Choroid plexus epithelial cell (primary cell): ENCODE measurements around the gene NNAT.

ENCODE experiments used
- DNase-seq: peaks from one replicate; pipeline ENCODE4 v3.0.0-alpha.2; 2010; ENCODE audit warnings: low read depth
- H3K4me3 ChIP-seq: 2 replicates; pipeline ENCODE4 v1.5.1; 2011; ENCODE audit warnings: low read depth, mild to moderate bottlenecking, control low read depth, low read length, moderate library complexity
- TF ChIP-seq, protein P1 (sequence below): conservative IDR thresholded peaks from 2 replicates; pipeline ENCODE4 v1.5.1; 2011; ENCODE audit warnings: low read depth, mild to moderate bottlenecking, control low read depth, inconsistent platforms, low read length, moderate library complexity

Gene NNAT

DNA sequence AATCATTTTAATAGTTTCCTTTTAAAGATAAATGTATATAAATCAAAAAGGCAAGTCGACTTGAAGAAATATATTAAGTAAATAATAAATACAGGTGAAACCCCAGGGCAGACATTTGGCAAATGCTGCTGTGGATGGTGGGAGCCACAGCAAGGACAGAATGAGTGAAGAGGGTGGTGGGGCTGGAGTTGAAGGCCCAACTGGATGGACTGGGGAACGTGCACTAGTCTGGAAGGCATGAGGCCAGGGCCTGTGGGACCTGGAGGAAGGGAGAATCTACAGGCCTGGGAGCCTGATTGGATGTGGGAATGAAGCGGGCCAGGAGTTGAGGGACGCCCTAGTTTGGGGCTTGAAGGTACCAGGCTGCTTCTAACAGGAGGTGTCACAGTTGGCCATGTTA is 37.3 kb downstream of the NNAT start:
- TF ChIP-seq, protein P1, sequence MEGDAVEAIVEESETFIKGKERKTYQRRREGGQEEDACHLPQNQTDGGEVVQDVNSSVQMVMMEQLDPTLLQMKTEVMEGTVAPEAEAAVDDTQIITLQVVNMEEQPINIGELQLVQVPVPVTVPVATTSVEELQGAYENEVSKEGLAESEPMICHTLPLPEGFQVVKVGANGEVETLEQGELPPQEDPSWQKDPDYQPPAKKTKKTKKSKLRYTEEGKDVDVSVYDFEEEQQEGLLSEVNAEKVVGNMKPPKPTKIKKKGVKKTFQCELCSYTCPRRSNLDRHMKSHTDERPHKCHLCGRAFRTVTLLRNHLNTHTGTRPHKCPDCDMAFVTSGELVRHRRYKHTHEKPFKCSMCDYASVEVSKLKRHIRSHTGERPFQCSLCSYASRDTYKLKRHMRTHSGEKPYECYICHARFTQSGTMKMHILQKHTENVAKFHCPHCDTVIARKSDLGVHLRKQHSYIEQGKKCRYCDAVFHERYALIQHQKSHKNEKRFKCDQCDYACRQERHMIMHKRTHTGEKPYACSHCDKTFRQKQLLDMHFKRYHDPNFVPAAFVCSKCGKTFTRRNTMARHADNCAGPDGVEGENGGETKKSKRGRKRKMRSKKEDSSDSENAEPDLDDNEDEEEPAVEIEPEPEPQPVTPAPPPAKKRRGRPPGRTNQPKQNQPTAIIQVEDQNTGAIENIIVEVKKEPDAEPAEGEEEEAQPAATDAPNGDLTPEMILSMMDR = no peak
- H3K4me3 ChIP-seq = no peak overlapping the region
- no peak for DNase-seq

DNA sequence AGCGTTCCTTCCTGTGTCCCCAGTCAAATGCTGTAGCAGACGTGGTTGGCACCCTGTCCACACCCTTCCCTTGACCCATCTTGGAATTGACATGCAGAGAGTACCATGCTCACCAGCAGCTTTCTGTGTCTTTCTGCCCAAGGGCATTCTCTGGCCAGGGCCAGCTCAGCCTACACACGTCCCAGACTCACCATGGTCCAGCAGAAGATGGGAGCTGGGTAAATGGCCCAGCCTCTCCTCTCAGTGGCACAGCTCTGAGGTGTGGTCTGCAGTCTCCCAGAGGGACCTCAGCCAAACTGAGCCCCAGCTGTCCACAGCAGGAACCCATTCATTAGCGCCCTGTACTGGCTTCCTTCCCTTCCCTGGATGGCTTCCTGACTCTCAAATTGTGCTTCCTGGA is 37.7 kb downstream of the NNAT start:
- no peak for DNase-seq
- TF ChIP-seq, protein P1 = no peak
- no peak overlapping the region for H3K4me3 ChIP-seq

DNA sequence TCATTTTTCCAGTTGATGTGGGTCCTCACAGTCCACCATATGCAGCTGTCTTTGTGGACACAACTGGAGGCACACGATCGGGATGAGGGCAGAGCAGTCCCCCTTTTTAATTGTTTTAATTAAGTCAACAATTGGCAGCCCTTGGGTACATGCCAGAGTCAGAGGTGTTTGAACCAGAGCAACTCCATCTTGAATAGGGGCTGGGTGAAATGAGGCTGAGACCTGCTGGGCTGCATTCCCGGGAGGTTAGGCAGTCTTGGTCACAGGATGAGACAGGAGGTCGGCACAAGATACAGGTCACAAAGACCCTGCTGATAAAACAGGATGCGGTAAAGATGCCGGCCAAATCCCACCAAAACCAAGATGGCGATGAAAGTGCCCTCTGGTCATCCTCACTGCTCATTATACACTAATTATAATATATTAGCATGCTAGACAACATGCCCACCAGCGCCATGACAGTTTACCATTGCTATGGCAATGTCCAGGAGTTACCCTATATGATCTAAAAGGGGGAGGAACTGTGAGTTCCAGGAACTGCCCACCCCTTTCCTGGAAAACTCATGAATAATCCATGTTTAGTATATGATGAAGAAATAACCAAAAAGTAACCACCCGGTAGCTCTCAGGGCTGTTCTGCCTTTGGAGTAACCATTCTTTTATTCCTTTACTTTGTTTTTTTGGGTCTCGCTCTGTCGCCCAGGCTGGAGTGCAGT is 38.4 kb downstream of the NNAT start:
- H3K4me3 ChIP-seq = no peak overlapping the region
- TF ChIP-seq, protein P1 = no peak
- DNase-seq = no peak

DNA sequence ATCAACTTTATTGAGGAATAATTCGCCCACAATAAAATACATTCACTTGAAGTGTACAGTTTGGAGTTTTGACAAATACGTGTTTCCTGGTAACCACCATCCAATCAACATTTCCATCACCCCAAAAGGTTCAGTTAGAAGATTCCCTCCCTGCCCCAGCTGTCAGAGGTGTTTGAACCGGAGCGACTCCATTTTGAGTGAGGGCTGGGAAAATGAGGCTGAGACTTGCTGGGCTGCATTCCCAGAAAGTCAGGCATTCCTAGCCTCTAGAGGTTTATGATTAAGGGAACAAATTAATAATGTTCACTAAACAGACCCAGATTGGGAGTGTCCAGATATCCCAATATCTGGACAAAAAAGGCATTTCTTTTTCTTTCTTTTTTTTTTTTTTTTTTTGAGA is 39.6 kb downstream of the NNAT start:
- TF ChIP-seq, protein P1 = no peak
- no peak overlapping the region for H3K4me3 ChIP-seq
- DNase-seq = no peak

DNA sequence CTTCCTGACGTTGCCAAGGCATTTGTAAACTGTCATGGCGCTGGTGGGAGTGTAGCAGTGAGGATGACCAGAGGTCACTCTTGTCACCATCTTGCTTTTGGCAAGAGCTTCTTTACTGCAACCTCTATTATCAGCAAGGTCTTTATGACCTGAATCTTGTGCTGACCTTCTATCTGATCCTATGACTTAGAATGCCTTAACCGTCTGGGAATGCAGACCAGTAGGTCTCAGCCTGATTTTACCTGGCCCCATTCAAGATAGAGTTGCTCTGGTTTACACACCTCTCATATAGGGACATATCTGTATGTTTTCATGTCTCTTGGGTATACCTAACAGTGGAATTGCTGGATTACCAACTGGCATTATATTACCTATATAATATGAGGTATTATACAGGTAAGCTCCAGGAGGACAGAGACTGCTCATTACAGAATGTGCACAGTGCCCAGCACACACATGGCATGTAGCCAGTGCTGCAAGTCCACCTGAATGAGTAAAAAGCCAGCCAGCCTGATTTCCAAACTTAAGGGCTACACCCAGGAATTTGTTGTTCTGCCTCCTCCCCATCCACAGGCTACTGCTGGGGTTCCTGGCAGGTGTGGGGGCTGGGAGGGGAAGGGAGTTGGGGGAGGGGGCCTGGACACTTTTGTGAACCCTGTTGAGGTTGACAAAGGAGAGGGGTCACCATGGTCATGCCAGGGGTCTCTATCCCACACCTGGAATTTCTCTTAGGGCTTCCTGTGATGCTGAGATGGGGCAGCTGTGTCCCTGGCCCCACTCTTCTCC is 41.8 kb downstream of the NNAT start:
- H3K4me3 ChIP-seq = no peak overlapping the region
- TF ChIP-seq, protein P1 = no peak
- no peak for DNase-seq

DNA sequence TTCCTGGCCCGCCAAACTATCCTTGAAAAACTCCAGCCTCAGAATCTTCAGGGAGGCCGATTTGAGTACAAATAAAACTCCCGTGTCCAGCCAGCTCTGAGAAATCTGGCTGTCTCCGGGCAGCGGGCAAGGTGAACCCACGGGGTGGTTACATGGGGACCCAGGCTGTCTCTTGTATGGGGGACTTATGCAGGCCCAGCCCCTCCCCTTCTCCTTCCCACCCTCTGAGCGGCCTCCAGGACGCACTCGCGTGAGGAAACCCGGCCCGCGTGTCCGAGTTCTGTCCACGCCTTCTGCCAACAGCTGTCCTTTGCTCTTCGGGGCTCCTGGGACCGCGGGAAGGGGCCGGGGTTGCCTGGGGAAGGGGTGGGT is 43.0 kb downstream of the NNAT start:
- TF ChIP-seq, protein P1 = no peak
- no peak for DNase-seq
- H3K4me3 ChIP-seq = no peak overlapping the region
